ENCODE results near the gene PACSIN2.
A peak's percentile ranks its signal among the peaks of the same experiment; 100 is the strongest.

The PACSIN2 gene

DNA sequence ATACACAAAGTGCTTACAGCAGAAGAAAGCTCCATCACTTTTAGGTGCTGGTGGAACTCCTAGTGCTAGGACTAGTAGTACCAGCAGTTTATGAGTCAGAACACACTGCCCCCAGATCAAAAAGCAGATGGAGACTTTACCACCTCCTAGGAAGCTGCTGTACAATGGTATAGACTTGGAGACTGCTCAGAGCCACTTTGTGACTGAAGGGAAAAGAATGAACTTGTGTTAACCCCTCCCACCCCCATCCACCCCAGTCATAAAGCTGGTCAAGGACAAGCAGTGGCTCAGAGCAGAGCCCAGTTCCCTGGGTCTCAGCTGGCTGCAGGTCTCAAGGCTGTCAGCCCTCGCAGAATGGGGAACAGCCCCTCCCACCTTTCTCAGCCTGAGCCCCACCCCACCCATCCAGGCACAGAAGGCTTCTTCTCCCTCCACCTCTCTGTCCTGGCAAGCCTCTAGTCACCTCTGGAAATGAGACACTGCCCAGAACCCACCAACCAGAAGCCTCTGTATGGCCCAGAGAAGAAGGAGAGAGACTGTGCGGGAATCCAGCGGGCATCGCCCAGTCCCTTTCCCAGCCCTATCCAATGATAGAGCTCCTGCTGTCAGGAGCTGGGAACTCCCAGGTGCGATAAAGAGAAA, 23.8 kb downstream of the PACSIN2 start:
- Mint-ChIP-seq H3K4me3 (no peak overlapping the region), H3K27ac (no peak overlapping the region), H3K4me1 (ENCODE audit: low read depth) (peaks cover 38% of the 10 kb centered on the region), H3K27me3 (no peaks in the 10 kb centered on the region), H3K9me3 (ENCODE audit: low read depth) (no peaks in the 10 kb centered on the region), H3K36me3 (peaks cover 3% of the 10 kb centered on the region)

DNA sequence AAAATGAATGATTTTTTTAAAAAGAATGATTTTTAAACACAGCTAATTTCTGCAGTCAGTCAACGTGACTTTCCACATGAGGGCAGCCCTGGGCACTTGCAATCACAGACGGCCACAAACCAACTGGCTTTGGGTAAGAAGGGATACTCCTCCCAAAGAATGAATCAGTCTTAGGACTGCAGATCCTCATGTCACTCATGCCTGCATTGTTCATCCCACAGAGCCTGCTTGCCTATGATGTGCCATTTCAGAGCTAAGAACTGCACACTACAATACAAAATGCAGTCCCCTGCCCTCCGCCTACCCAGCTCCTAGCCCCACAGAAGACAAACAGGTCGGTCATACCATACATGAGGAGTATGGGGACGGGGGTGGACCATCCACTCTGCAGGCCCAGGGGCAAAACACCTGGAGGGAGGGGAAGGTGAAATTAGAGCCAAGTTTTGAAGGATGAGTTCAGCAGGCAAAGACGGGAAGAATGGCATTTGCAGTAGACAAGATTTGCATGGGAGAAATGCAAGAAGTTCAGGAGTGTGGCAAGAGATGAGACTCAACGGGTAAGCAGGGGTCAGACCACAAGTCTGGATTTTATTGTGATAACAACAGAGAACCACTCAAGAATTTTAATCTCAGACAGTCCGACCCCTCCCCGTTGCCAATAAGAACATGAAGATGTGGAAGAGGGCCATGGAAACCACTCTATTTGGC, 24.7 kb downstream of the PACSIN2 start:
- H3K9me3 Mint-ChIP-seq (ENCODE audit: low read depth), result no peaks in the 10 kb centered on the region
- H3K27me3 Mint-ChIP-seq, result no peaks in the 10 kb centered on the region
- H3K4me1 Mint-ChIP-seq (ENCODE audit: low read depth), result peaks cover 35% of the 10 kb centered on the region
- H3K36me3 Mint-ChIP-seq, result peaks cover 3% of the 10 kb centered on the region
- no peak overlapping the region for H3K4me3 Mint-ChIP-seq
- no peak overlapping the region for H3K27ac Mint-ChIP-seq

DNA sequence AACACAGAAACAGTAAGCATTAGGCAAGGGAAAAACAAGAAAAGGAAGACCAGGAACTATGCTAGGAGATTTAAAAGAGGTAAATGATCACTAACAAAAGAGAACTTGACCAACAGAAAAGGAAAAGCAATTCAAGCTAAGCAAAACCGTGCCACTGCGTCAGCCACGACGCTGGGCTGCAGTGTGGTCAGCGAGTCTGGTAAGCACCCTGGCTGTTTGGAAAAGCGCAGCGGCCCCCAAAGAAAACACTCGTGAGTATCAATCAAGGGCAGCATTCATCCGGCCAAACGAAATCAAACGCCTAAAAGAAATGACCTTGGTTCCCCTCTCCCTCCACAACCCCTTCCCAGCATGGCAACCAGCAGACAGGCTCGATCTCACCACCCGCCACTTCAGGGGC, 28.8 kb downstream of the PACSIN2 start:
- Mint-ChIP-seq H3K4me3 (no peak overlapping the region), H3K4me1 (ENCODE audit: low read depth) (peaks cover 29% of the 10 kb centered on the region), H3K27ac (peak overlapping the region; percentile 51), H3K27me3 (no peaks in the 10 kb centered on the region), H3K36me3 (no peaks in the 10 kb centered on the region), H3K9me3 (ENCODE audit: low read depth) (no peaks in the 10 kb centered on the region)

DNA sequence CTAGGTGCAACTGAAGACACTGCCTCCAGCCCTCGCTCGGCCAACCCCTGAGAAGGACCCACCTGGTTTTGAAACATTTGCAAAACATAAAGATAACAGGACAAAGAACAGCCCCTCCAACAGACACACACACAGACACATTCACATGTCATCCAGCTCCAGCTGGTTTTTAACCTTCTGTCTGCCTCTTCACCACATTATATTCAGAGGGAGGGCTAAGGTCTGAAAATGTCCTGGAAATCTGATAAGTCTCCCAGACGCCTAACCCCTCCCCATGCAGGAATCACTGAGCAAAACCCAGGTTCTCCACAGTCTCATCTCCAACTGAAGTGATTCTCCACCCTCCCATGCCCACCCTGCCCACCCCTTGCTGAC, 29.4 kb downstream of the PACSIN2 start:
- H3K4me3 Mint-ChIP-seq, result no peak overlapping the region
- no peaks in the 10 kb centered on the region for H3K27me3 Mint-ChIP-seq
- H3K9me3 Mint-ChIP-seq (ENCODE audit: low read depth), result no peaks in the 10 kb centered on the region
- no peaks in the 10 kb centered on the region for H3K36me3 Mint-ChIP-seq
- no peak overlapping the region for H3K27ac Mint-ChIP-seq
- peaks cover 25% of the 10 kb centered on the region for H3K4me1 Mint-ChIP-seq (ENCODE audit: low read depth)

DNA sequence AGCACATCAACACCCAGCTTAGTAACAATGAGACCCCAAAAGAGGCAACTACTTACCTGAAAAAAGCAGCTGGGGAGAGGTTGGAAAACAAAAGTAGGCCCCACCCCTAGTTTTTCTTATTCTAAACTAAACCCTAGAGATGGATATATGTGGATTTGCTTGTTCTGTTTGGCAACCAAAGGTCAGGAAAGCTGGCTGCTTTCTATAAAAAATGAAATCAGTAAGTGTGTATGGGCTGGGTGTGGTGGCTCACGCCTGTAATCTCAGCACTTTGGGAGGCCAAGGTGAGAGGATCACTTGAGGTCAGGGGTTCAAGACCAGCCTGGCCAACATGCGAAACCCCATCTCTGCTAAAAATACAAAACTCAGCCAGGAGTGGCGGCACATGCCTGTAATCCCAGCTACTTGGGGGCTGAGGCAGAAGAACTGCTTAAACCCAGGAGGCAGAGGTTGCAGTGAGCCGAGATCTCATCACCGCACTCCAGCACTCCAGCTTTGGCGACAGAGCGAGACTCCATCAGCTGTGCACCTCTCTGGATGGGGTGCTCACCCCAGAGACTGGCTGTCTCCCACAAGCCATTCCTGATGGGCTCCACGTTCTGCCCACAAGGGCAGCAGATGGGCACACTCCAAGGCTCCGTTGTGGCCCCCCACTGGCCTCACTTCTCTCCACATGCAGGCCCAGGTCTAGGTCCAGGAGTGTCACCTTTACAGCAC, 30.0 kb downstream of the PACSIN2 start:
- Mint-ChIP-seq H3K4me1 (ENCODE audit: low read depth) (peaks cover 22% of the 10 kb centered on the region), H3K27ac (no peak overlapping the region), H3K4me3 (no peak overlapping the region), H3K36me3 (no peaks in the 10 kb centered on the region), H3K9me3 (ENCODE audit: low read depth) (no peaks in the 10 kb centered on the region), H3K27me3 (no peaks in the 10 kb centered on the region)

DNA sequence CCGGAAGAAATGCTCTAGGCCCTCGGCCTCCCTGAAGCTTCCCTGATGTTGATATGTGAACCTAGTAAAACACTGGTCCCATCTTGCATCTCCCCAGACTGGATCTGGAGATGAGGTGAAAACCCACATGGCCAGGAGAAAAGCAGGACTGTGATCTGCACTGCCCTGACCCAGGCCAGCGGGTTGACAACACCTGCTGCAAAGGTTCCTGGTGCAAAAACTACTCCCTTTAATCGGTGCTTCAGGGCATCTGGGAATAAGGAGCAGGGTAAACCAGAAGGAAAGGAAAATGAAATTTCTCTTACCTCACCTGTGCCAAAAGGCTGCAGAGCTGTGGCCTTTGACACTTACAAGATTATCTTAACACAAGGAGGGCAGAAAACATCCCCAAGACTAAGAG, 30.6 kb downstream of the PACSIN2 start:
- H3K4me3 Mint-ChIP-seq, result no peak overlapping the region
- H3K36me3 Mint-ChIP-seq, result no peaks in the 10 kb centered on the region
- H3K27me3 Mint-ChIP-seq, result no peaks in the 10 kb centered on the region
- no peak overlapping the region for H3K27ac Mint-ChIP-seq
- no peaks in the 10 kb centered on the region for H3K9me3 Mint-ChIP-seq (ENCODE audit: low read depth)
- H3K4me1 Mint-ChIP-seq (ENCODE audit: low read depth), result peaks cover 25% of the 10 kb centered on the region

DNA sequence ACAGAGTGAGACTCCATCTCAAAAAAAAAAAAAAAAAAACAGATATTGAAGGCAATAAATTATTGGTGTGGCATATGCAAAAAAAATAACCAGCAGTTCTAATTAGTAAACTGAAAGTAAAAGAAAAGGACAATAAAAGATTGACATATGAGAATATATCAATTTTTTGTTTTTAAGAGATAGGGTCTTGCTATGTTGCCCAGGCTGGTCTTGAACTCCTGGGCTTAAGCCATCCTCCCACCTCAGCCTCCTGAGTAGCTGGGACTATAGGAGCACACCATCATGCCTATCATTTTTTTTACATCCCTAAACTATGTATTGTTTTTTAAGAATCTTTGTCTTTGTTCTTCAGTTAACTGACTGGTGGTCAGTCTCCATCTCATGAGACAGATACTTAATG, 31.5 kb downstream of the PACSIN2 start:
- no peaks in the 10 kb centered on the region for H3K27me3 Mint-ChIP-seq
- H3K4me1 Mint-ChIP-seq (ENCODE audit: low read depth), result peaks cover 28% of the 10 kb centered on the region
- peaks cover 3% of the 10 kb centered on the region for H3K36me3 Mint-ChIP-seq
- H3K27ac Mint-ChIP-seq, result no peak overlapping the region
- H3K4me3 Mint-ChIP-seq, result no peak overlapping the region
- H3K9me3 Mint-ChIP-seq (ENCODE audit: low read depth), result no peaks in the 10 kb centered on the region

DNA sequence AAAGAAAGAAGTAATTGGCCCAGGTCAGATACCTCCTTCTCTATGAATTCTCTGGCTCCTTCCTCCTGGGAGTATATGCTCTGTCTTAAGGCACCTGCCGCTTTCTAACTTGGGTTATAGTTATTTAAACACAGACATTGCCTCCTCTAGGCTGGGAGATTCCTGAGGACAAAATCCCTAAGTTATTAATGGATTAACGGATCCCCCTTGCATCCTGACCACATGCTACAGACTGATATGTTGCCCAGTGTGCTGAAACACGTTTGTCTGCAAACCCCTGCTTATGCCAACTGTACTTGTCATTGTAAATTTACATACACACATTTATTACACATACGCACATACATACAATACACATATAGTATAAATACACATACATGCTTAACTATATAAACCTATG, 35.3 kb downstream of the PACSIN2 start:
- Mint-ChIP-seq H3K27me3 (no peaks in the 10 kb centered on the region), H3K36me3 (peaks cover 3% of the 10 kb centered on the region), H3K27ac (no peak overlapping the region), H3K4me3 (no peak overlapping the region), H3K9me3 (ENCODE audit: low read depth) (no peaks in the 10 kb centered on the region), H3K4me1 (ENCODE audit: low read depth) (peaks cover 34% of the 10 kb centered on the region)

DNA sequence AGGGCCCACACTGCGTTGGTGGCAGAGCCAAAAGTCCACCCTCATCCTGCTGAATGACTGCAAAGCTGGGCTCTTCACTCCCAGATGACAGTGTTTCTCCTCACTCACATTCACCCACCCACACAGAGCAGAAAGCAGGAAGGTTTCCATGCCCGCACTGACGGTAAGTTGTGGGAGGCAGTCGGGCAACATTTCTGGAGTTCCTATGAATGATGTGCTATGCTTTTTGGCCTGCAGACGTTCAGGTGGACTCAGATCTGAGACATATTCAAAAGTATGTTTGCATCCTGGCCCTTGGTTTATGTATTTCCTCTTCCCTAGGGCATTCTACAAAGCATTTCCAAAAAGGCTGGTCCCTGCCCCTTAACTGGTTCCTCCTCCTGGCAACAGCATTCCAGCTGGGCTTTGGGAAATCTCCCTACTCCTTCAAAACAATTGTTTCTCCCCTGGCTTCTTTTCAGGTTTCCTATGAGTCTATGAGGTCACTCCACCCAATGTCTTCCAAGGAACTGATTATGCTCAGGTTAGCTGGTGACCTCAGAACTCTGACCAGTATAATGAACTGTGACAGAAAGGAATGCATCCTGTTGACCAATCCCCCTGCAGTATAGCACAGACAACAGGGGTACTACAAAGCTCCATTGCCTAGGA, 36.4 kb downstream of the PACSIN2 start:
- Mint-ChIP-seq H3K9me3 (ENCODE audit: low read depth) (no peaks in the 10 kb centered on the region), H3K27me3 (no peaks in the 10 kb centered on the region), H3K4me1 (ENCODE audit: low read depth) (peaks cover 33% of the 10 kb centered on the region), H3K4me3 (no peak overlapping the region), H3K36me3 (peaks cover 4% of the 10 kb centered on the region), H3K27ac (peak overlapping the region; percentile 50)

DNA sequence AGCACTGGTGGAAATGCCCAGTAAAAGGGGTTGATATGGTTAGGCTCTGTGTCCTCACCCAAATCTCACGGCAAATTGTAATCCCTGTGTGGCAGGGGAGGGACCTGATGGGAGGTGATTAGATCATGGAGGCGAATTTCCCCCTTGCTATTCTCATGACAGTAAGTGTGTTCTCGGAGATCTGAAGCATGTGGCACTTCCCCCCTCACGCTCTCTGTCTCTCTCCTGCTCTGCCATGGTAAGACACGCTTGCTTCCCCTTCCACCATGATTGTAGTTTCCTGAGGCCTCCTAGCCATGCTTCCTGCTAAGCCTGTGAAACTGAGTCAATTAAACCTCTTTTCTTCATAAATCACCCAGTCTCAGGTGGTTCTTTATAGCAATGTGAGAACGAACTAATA, 37.4 kb downstream of the PACSIN2 start:
- Mint-ChIP-seq H3K9me3 (ENCODE audit: low read depth) (no peaks in the 10 kb centered on the region), H3K27me3 (no peaks in the 10 kb centered on the region), H3K36me3 (peaks cover 5% of the 10 kb centered on the region), H3K4me3 (no peak overlapping the region), H3K27ac (no peak overlapping the region), H3K4me1 (ENCODE audit: low read depth) (peaks cover 38% of the 10 kb centered on the region)

DNA sequence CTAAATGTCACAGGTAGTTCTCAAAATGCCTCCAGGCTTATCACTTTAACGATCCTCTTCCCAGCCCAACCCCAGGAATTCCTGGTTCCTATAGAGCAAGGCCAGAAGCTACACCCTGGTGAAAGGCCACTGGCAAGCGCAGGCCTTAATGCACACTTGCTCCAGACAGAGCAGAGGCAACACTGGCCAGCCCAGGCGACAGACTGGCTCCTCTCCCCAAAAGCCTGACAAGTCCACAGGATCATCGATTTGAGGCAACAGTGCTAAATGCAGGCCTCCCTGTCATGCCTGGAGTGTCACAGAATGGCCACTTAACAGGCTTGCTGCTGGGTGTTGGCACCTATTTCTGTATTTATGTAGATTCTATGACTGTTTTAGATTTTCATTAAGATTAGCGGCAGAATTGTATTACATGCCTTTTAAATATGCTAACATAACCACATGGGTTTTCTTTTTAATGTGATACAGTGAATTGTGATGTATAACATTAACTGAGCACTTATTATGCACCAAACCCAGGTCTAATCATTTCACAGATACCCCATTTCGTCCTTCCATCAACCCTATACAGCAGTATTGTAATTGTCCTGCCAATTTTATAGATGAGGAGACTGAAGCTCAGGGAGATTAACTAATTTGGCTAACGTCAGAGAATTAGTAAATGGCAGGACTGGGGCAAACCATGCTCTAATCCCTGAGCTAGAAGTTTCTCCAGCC, 38.6 kb downstream of the PACSIN2 start:
- Mint-ChIP-seq H3K36me3 (peaks cover 7% of the 10 kb centered on the region), H3K27ac (no peak overlapping the region), H3K4me3 (no peak overlapping the region), H3K9me3 (ENCODE audit: low read depth) (no peaks in the 10 kb centered on the region), H3K4me1 (ENCODE audit: low read depth) (peaks cover 38% of the 10 kb centered on the region), H3K27me3 (no peaks in the 10 kb centered on the region)

DNA sequence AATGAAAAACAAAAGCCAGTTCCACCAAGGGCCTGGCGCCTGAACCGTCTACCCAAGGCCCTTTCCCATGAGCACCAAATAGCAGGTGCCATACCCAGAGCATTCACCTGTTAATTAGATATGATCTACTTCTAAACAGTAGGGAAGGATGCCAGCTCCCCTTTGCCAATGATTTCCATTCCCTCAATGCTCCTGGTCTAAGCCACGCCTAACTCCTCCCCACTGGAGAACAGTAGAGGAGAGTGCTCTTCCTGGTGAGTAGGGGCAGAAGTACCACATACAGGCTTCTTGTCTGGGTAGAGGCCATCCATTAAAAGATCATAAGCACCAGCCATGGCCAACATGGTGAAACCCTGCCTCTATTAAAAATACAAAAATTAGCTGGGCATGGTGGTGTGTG, 40.7 kb downstream of the PACSIN2 start:
- peaks cover 42% of the 10 kb centered on the region for H3K4me1 Mint-ChIP-seq (ENCODE audit: low read depth)
- no peak overlapping the region for H3K4me3 Mint-ChIP-seq
- H3K27ac Mint-ChIP-seq, result no peak overlapping the region
- peaks cover 10% of the 10 kb centered on the region for H3K36me3 Mint-ChIP-seq
- no peaks in the 10 kb centered on the region for H3K27me3 Mint-ChIP-seq
- H3K9me3 Mint-ChIP-seq (ENCODE audit: low read depth), result no peaks in the 10 kb centered on the region

DNA sequence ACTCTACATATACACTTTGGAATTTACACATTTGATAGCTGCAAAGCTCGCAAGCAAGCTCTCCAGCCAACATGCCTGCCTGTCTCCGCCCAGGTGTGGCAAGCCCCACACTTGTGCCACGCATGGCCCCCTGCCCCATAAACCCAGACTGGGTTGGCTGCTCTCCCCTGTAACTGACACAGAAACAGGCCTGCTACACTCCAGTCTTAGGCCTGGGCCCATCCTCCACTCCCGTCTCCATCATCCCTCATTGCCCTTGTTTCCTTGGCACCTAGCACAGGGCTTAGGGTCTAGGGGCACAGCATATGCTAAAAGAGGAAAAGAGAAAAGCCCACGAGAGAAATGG, 41.4 kb downstream of the PACSIN2 start:
- Mint-ChIP-seq H3K36me3 (peaks cover 7% of the 10 kb centered on the region), H3K9me3 (ENCODE audit: low read depth) (no peaks in the 10 kb centered on the region), H3K4me3 (no peak overlapping the region), H3K27me3 (no peaks in the 10 kb centered on the region), H3K4me1 (ENCODE audit: low read depth) (peaks cover 40% of the 10 kb centered on the region), H3K27ac (peak overlapping the region; percentile 34)

DNA sequence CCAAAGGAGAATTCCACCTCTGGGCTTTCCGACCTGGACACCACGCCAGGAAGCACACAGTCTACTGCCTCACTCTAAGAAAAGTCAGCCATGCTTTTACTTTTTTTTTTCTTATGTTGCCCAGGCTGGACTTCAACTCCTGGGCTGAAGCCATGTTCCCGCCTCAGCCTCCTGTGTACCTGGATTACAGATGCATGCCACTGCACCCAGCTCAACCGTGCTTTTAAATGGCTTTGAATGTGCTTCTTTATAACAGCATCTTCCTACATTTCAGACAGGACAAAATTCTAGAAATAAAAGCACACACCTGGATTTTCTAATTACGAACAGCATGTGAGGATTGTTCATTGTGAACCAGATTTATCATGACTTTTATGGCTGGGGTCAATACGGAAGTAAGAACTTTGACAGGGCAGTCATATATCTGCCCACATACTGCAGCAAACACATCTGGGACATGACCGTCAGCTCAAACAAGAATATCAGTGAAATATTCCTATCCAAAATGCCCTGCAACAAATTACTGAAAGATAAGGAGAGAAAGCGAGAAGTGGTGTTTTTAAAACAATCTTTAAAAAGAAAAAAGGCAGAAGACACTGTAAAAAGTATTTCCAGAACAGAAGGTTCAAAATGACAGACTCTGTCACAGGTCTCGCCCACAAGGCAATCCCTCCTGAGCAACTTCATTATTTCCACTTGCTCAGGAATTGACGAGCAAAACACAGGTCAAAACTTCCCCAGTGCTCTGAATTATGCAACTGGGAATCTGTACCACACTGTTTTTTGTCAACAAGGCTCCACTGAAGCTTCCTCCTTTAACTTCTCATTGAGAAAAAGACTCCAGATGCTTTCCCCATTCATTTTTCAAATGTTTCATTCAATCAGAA, 42.1 kb downstream of the PACSIN2 start:
- Mint-ChIP-seq H3K27ac (peak overlapping the region; percentile 34), H3K9me3 (ENCODE audit: low read depth) (no peaks in the 10 kb centered on the region), H3K36me3 (peaks cover 11% of the 10 kb centered on the region), H3K4me1 (ENCODE audit: low read depth) (peaks cover 40% of the 10 kb centered on the region), H3K27me3 (no peaks in the 10 kb centered on the region), H3K4me3 (no peak overlapping the region)
